HL-60 (cell line): ENCODE results near the gene ABCC1.

ENCODE experiments used
- CTCF ChIP-seq: IDR thresholded peaks from one replicate; pipeline ENCODE4 v1.5.1; 2011; ENCODE audit warnings: low read length, control low read depth, inconsistent platforms; ENCODE audit not compliant: insufficient read depth
- POLR2AphosphoS5 ChIP-seq: IDR thresholded peaks from 2 replicates; pipeline ENCODE4 v1.6.1; 2012; ENCODE audit warnings: low read depth
- REST ChIP-seq: IDR thresholded peaks from 2 replicates; pipeline ENCODE4 v1.6.1; 2012; ENCODE audit warnings: low read depth; ENCODE audit not compliant: insufficient replicate concordance

GRCh38 chr16:16178455-16179162 is 229.2 kb downstream of the ABCC1 start:
- TF ChIP-seq CTCF: no peak
- no peak for TF ChIP-seq REST
- no peak for TF ChIP-seq POLR2AphosphoS5
